Activated gamma-delta T cell treated with Interleukin-2 at 50 U/mL for 16 hours (primary cell): ENCODE results near the gene HSD11B2.
"Not testable (repeated sequence)": the region's sequence is repeated elsewhere in the genome, so short reads cannot be mapped to it uniquely, and the experiment has no call there.

Experiments used
- DNase-seq: peaks from one replicate; pipeline ENCODE4 v3.0.0-alpha.2; 2020

HSD11B2 gene

DNA sequence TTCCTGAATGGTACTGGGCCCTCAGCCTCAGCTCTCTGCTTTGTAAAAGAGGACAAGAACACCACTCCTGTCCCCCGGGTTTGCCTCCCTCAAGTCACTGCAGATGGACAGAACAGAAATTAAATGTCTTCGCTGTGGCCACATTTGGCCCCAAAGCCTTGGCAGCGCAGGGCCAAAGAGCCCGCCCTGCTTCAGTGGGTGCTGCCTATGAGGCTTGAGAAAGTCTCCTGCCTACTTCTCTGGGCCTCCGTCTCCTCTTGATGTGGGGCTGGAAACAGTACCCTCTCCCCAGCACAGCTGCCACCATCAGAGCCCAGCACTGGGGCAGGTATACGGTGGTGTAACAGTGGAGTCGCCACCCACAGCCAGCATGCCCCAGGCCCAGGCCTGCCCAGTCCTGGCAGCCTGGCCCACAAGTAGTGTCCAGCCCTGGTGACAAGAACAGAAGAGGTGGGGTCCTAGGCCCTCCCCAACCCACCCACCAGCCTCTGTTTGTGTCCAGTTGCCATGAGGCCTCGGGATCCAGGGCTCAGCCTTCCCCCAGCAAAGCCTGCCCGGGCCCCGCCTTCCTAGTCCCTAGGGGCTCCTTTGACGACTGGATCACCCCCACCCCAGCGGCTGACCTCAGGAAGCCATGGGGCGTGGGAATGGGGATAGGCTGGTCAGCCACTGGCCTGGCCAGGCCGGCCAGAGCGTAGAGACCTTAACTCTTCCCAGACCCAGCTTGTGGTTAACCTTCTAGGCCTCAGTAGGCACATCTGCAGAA is 33.7 kb upstream of the HSD11B2 start:
- no peak for DNase-seq

- DNase-seq, result no peak
Measured at GRCh38 chr16:67397812-67398545, 32.9 kb upstream of the HSD11B2 start.

DNA sequence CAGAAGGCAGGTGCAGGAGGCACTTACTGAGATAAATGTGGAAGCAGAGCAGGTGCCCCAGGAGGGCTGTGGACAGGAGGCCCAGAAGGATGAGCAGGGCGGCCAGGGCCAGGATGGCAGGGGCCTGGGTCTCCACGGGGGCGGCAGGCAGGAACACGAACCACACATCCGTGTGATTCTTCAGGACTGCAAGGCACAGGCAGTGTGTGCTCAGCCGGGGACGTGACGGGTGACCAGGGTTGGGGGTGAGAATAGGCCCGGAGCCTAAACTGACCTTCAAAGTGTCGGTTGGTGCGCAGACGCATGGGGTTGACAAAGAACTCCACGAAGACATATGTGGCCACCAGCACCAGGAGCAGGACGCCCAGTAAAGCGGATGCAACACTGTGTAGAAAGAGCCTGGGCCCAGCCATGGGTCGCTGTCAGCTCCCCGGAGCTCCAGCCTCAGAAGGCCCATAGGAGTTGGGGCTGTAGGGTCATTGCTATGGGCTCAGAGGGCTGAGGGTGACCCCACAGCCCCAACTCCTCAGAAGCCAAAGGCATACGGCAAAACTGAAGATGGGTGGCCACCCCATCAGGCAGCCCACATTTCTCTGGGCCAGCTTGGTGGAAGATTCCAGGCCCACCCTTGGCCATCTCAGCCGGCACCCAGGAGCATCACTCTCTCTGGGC is 32.2 kb upstream of the HSD11B2 start:
- DNase-seq, result no peak

GRCh38 chr16:67399218-67399733 is 31.6 kb upstream of the HSD11B2 start:
- DNase-seq, result peak; percentile 27

DNA sequence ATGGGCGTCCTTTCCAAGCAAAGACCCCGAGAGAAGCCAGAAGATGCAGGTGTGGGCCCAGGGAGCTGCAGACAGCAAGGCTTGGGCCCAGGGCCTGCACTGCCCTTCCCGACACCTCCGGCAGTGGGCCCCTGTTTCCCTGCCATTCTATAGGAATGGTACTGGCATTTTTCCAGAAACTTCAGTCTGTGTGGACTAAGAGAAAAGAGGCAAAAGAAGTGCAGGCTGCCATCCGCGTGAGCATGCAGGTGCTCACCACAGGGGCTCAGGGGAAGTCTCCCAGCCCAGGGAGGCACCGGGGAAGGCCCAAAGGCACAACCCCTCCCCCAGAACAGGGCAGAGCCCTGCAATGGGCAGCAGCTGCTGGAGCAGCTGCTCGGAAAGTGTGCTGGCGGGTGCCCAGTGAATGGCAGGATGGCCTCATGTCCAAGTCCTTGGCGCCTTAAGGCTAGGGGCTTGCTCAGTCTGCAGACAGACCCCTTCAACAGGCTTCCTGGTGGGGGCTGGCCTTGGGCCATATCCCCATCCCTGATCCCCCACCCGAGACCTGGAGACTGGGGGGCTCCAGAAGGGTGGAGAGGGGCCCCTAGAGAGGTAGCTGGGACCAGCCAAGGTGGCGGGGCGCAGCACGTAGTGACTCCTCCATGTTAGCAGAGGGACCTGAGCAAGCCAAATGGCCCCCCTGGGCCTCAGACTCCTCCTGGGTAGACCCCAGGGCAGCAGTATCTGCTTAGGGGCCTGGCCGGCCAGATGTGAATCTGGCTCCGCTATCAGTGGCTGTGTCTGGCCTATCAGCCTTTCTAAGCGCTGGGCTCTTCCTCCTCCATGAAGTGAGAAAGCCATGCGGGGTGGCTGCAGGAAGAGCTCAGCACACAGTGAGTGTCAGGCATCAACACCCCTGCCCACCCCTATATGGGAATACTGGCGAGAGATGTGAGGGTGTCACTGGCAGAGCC is 30.9 kb upstream of the HSD11B2 start:
- no peak for DNase-seq

DNA sequence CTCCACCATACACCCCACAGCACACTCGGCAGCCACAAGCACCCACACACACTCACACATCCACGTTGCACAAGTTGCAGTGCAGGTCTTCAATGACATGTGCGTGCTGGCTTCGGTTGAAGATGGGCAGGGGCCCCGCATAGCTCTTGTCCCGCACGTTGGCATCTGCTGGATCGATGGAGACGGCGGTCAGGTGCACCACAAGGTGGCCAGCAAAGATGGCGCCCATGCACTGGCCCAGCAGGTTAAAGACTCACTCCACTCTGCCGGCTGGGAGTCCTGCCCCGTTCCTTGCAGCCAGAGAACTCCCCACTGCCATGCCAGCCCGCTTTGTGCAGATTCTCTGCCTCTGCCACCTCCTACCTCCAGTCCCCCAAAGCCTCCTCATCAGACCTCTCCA is 30.0 kb upstream of the HSD11B2 start:
- DNase-seq, result no peak

DNA sequence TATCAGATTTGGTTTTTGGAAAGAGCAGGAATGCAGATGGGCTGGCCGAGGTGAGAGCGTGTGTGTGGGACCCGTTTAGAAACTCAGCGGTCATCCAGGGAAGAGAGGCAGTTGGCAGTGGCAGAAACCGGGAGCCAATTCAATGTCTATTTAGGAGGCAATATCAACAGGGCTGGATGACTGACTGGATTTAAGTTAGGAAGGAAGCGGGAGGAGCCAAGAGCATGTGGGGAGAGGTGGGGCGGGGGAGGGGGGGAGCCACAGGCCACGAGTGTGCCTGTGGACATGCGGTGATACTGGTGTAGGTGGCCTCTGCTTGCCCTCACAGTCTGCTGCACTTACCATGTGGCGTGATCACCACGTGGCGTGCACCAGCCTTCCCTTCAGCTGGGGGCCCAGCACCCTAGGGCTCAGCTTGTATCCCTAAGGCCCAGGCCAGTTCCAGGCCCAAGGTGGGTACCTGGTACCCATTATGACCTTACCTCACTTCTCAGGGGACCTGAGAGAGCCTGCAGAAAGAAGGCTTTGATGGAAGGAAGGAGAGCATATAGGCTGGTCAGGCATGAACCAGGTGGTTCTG is 26.9 kb upstream of the HSD11B2 start:
- no peak for DNase-seq

- no peak for DNase-seq
Measured at GRCh38 chr16:67404740-67405226, 26.1 kb upstream of the HSD11B2 start.

DNA sequence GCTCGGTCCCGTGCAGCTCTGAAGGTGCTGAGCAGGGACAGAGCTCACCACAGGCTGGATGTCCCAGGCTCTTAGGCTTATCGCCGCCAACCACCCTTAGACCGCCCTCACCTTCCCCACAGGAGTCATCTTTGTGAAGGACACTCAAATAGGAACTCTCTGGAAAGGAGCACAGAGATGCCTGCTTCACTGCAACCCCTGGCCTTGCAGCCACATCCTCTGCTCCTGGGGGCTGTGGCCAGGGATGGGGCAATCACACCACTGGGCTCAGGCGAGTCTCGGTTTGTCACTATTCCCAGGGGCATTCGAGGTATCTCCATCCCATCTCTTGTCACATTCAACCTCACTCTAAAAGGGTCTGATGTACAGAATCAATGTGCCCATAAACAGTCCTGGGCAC is 25.6 kb upstream of the HSD11B2 start:
- DNase-seq, result no peak

GRCh38 chr16:67406111-67406971 is 24.6 kb upstream of the HSD11B2 start:
- no peak for DNase-seq

DNA sequence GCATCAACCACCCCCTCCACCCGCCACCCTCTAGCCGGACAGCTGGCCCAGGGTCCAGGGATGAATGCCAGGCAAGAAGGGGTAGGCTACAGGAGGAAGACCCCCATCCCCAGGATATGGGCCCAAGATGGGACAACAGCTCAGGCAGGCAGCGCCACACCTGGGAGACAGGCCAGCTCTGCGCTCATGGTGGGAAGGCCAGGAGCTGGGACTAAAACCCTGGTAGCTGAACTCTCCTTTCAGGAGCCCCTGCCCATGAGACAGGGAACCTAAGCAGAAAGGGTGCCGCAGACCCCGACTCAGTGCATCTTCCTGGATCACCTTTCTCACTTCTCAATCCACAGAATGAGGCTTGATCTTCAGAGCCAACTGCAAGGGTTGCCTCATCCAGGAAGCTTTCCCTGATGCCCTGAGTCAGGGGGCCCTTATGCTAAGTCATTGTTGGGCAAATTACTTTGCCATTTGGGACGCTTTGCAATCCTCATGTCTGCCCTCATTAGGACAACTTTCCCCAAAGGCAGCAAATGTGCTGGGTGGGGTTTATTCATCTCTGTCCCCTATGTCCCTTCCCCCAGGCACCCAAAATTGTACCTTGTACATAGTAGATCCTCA is 23.6 kb upstream of the HSD11B2 start:
- DNase-seq, result no peak

DNA sequence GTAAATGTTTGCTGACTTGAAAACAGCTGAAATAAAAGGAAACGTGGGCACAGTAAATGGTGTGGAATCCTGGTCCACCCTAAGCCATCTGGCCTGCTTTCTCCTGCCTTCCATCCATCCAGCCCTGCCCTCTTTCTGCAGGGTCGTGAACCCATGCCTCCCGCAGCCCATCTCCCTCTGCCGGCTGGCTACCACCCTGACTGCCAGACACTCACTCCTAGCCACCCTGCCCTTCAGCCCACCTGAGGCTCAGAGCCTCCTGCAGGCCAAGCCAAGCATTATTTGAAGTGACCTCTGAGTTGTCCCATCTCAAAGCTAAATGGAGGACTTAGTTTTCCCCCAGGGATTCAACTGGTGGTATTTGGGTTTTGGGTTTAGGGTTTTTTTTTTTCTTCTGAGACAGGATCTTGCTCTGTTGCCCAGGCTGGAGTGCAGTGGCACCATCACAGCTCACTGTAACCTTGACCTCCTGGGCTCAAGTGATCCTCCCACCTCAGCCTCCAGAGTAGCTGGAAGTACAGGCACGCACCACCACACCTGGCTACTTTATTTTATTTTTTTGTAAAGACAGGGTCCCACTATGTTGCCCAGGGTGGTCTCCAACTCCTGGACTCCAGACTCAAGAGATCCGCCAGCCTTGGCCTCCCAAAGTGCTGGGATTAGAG is 23.0 kb upstream of the HSD11B2 start:
- no peak for DNase-seq

DNA sequence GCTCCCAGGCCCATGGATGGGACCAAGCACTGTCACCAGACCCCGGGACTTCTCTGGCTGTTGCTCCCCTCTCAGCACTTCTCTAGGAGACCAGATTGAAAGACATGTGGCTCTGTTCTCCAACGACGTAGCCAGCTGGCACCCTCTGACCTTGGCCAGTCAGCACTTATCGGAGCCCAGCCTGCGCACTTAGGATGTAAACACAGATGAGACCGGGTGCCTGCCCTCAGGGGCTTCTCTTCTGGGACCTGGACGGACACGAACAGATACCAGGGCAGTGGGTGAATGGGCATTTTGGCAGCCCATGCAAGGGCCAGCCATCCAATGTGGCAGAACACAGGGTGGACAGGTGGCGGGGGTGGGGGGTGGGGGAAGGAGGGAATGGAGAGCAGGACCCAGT is 21.3 kb upstream of the HSD11B2 start:
- no peak for DNase-seq

GRCh38 chr16:67411339-67411738 is 19.6 kb upstream of the HSD11B2 start:
- no peak for DNase-seq

GRCh38 chr16:67412294-67412693 is 18.6 kb upstream of the HSD11B2 start:
- no peak for DNase-seq

DNA sequence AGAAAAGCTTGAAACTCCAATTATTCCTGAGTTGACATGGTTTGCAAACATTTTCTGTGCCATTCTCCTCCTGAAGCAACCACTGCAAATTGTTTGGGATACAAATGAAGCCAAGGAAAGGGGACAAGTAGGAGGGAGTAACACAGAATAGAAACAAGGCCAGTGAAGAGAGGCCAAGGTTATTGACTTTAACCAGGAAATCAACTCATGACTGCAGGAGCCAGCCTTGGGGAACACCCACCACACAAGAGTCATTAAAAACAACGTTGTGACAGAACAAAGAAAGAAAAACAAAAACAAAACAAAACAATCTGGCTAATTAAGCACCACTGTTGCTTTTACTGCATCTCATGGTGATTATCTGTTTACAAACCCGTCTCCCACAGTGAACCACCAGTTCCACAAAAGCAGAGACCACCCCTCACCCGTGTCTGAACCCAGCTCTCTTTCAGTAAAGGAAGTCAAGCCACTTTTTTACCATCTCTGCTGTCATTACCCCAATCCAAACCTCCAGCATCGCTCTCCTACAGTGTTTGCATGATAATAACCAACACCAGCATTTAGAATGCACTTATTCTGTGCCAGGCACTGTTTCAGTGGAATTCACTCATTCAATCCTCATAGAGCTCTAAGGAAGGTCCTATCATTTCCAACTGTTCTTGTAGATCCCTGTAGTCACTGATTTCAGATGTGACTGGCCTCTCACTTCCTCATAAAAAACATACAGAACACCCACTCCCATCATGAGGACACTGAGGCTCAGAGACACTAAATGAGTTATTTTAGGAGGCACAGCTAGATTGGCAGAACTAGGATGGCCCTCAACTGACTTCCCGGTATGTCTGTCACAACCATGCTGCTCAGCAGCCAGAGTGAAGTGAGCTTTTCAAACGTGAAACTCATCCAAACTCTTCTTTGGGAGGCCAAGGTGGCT is 16.7 kb upstream of the HSD11B2 start:
- no peak for DNase-seq

GRCh38 chr16:67415421-67415820 is 15.5 kb upstream of the HSD11B2 start:
- not testable (repeated sequence) for DNase-seq
